Glutamatergic neuron (in vitro differentiated cells): ENCODE measurements around the gene MRPL50. TPM values are rescaled to one million over a fixed set of nuclear protein-coding genes. Genes with fewer than 3 reads are reported as not detected.

ENCODE experiments used
- DNase-seq: peaks from one replicate; pipeline ENCODE4 v3.0.0; 2022
- H3K27ac Mint-ChIP-seq: one replicate; pipeline ENCODE4 v1.8.0; 2020; ENCODE audit warnings: mild to moderate bottlenecking, mixed read lengths, inconsistent platforms; ENCODE audit not compliant: unreplicated experiment
- H3K27me3 Mint-ChIP-seq: one replicate; pipeline ENCODE4 v1.8.0; 2020; ENCODE audit warnings: mild to moderate bottlenecking, moderate library complexity, mixed read lengths, inconsistent platforms; ENCODE audit not compliant: unreplicated experiment
- H3K36me3 Mint-ChIP-seq: one replicate; pipeline ENCODE4 v1.8.0; 2020; ENCODE audit warnings: mild to moderate bottlenecking, mixed read lengths, inconsistent platforms; ENCODE audit not compliant: unreplicated experiment
- H3K4me1 Mint-ChIP-seq: one replicate; pipeline ENCODE4 v1.8.0; 2020; ENCODE audit warnings: mild to moderate bottlenecking, low read depth, mixed read lengths, inconsistent platforms; ENCODE audit not compliant: unreplicated experiment
- H3K4me3 Mint-ChIP-seq: one replicate; pipeline ENCODE4 v1.8.0; 2020; ENCODE audit warnings: mild to moderate bottlenecking, mixed read lengths, inconsistent platforms; ENCODE audit not compliant: unreplicated experiment
- H3K9me3 Mint-ChIP-seq: one replicate; pipeline ENCODE4 v1.8.0; 2020; ENCODE audit warnings: mild to moderate bottlenecking, moderate library complexity, mixed read lengths, inconsistent platforms; ENCODE audit not compliant: unreplicated experiment
- CTCF ChIP-seq: fragments of 200-600 bp; sonication (generic); IDR thresholded peaks from one replicate; pipeline ENCODE4 v1.5.0; 2021; ENCODE audit not compliant: partially characterized antibody, unreplicated experiment
- total RNA-seq: library from RNA; stranded (reverse); fragmentation: NEBNext Ultra II Directional; extraction: Animal tissue kit (Norgen Biotek cat#: 25700); gene quantifications from one replicate; pipeline ENCODE4 v1.2.1, GENCODE V29; 2021; ENCODE audit not compliant: unreplicated experiment

The MRPL50 gene
- total RNA-seq, 1 donor from 2014 or later: 15.4 TPM

DNA sequence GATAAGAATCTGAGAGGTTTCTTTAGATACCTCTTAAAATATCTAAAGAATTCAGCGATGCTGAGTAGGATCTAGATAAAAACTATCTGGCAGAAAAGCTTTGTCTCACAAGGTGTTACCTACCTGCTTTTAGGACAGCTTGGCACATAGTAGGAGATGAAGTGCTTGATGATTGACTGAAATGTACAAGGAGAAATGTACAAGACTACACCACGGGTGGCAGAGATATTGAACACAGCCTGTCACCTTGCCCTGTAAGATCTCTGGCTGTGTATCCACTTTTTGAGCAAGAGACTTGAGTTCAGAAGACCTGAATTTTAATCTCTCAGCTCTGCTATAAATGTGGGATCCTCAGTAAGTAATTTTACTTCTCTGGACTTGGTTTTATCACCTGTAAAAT is 21.4 kb upstream of the MRPL50 start:
- Mint-ChIP-seq H3K27me3 (peaks cover 4% of the 10 kb centered on the region), H3K36me3 (peaks cover 7% of the 10 kb centered on the region), H3K4me1 (peaks cover 2% of the 10 kb centered on the region), H3K4me3 (no peak overlapping the region), H3K27ac (no peak overlapping the region), H3K9me3 (no peaks in the 10 kb centered on the region)
- no peak for DNase-seq
- no peak for TF ChIP-seq CTCF

- no peak for DNase-seq
- peaks cover 4% of the 10 kb centered on the region for H3K27me3 Mint-ChIP-seq
- H3K9me3 Mint-ChIP-seq: no peaks in the 10 kb centered on the region
- peaks cover 13% of the 10 kb centered on the region for H3K36me3 Mint-ChIP-seq
- TF ChIP-seq CTCF: no peak
- no peak overlapping the region for H3K27ac Mint-ChIP-seq
- no peak overlapping the region for H3K4me3 Mint-ChIP-seq
- peaks cover 2% of the 10 kb centered on the region for H3K4me1 Mint-ChIP-seq
These were observed 20.4 kb upstream of the MRPL50 start for GRCh38 chr9:101418518-101419430.

- peaks cover 4% of the 10 kb centered on the region for H3K27me3 Mint-ChIP-seq
- H3K36me3 Mint-ChIP-seq: peaks cover 15% of the 10 kb centered on the region
- no peak overlapping the region for H3K4me3 Mint-ChIP-seq
- H3K4me1 Mint-ChIP-seq: peaks cover 2% of the 10 kb centered on the region
- H3K27ac Mint-ChIP-seq: no peak overlapping the region
- TF ChIP-seq CTCF: no peak
- no peaks in the 10 kb centered on the region for H3K9me3 Mint-ChIP-seq
- DNase-seq: no peak
These were observed 19.6 kb upstream of the MRPL50 start for GRCh38 chr9:101417977-101418376.

GRCh38 chr9:101417389-101417788 is 19.0 kb upstream of the MRPL50 start:
- H3K27ac Mint-ChIP-seq: no peak overlapping the region
- no peaks in the 10 kb centered on the region for H3K9me3 Mint-ChIP-seq
- H3K36me3 Mint-ChIP-seq: peaks cover 21% of the 10 kb centered on the region
- H3K4me1 Mint-ChIP-seq: peaks cover 2% of the 10 kb centered on the region
- no peak for DNase-seq
- H3K4me3 Mint-ChIP-seq: no peak overlapping the region
- no peak for TF ChIP-seq CTCF
- H3K27me3 Mint-ChIP-seq: peaks cover 4% of the 10 kb centered on the region

DNA sequence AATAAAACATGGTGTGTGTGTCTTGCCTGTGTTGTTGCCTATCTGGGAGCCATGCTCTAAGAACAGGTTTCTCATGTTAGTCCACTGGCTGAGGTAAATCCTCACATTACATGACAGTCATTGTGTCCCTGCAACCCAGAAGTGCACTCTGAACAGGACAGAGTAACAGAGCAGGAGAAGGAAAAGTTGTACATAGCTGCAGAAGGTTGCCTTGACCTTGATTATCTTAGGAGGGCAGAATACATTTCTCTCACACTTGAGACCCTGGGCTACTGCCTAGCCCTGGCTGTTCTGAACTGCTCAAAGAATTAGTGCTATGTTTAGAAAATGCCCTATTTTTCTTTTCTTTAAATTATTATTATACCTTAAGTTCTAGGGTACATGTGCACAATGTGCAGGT is 17.2 kb upstream of the MRPL50 start:
- no peak overlapping the region for H3K27ac Mint-ChIP-seq
- peaks cover 27% of the 10 kb centered on the region for H3K36me3 Mint-ChIP-seq
- no peak overlapping the region for H3K4me3 Mint-ChIP-seq
- H3K27me3 Mint-ChIP-seq: no peaks in the 10 kb centered on the region
- peaks cover 4% of the 10 kb centered on the region for H3K9me3 Mint-ChIP-seq
- no peaks in the 10 kb centered on the region for H3K4me1 Mint-ChIP-seq
- DNase-seq: no peak
- no peak for TF ChIP-seq CTCF
